CD4-positive, alpha-beta T cell (primary cell): ENCODE measurements around the gene FAN1. TPM values are rescaled to one million over a fixed set of nuclear protein-coding genes. Genes with fewer than 3 reads are reported as not detected.

Experiments used
- ATAC-seq: fragments of 200-7000 bp; cut with Tn5 transposase; one replicate; pipeline ENCODE4 v1.10.0; 2022; ENCODE audit warnings: mild to moderate bottlenecking; ENCODE audit not compliant: poor library complexity
- CTCF ChIA-PET: fragments of 350-600 bp; sonication (Branson Sonifier 250); formaldehyde crosslinking; loops from one replicate; lab custom pipeline; 2021; ENCODE audit warnings: antibody characterized with exemption, inconsistent platforms; lab: Charles Lee
- POLR2A ChIA-PET: fragments of 350-600 bp; sonication (Branson Sonifier 250); formaldehyde crosslinking; loops from one replicate; lab custom pipeline; 2021; ENCODE audit warnings: antibody characterized with exemption, inconsistent platforms; lab: Charles Lee
- DNase-seq, 14 experiments: peaks; one replicate each; pipeline ENCODE4 v3.0.0-alpha.2; 2013 to 2020; ENCODE audit warnings: mixed read lengths in 2 of 14
- H3K27ac ChIP-seq, 2 donors: one replicate each; pipeline versions ENCODE4 v1.5.1 to v1.7.0; 2013; ENCODE audit warnings: low read length in 2 of 2, low read depth in 1 of 2, mild to moderate bottlenecking in 1 of 2
- H3K27me3 ChIP-seq, 2 experiments: 1 replicate in 1 of 2; 2 replicates in 1 of 2; pipeline versions ENCODE4 v1.6.1 to v1.7.0; 2013; ENCODE audit warnings: low read length in 2 of 2, control low read depth in 1 of 2, mild to moderate bottlenecking in 1 of 2, moderate library complexity in 1 of 2; ENCODE audit not compliant: insufficient read depth in 2 of 2, control insufficient read depth in 1 of 2
- H3K36me3 ChIP-seq: one replicate; pipeline ENCODE4 v1.6.1; 2013; ENCODE audit warnings: low read length, control low read depth; ENCODE audit not compliant: insufficient read depth
- H3K4me1 ChIP-seq: one replicate; pipeline ENCODE4 v1.6.1; 2013; ENCODE audit warnings: low read length, control low read depth; ENCODE audit not compliant: insufficient read depth
- H3K4me3 ChIP-seq: one replicate; pipeline ENCODE4 v1.5.1; 2013; ENCODE audit warnings: mild to moderate bottlenecking, low read length, moderate library complexity
- H3K9me3 ChIP-seq, 2 experiments: 1 replicate in 1 of 2; 2 replicates in 1 of 2; pipeline versions ENCODE4 v1.6.1 to v1.7.0; 2013; ENCODE audit warnings: low read length in 2 of 2, mild to moderate bottlenecking in 2 of 2, control low read depth in 1 of 2, moderate library complexity in 1 of 2; ENCODE audit not compliant: control insufficient read depth in 1 of 2, insufficient read depth in 1 of 2
- H3K27ac Mint-ChIP-seq: one replicate; pipeline ENCODE4 v1.8.0; 2020; ENCODE audit warnings: mixed read lengths
- H3K27me3 Mint-ChIP-seq: one replicate; pipeline ENCODE4 v1.8.0; 2021; ENCODE audit warnings: mixed read lengths
- H3K36me3 Mint-ChIP-seq: one replicate; pipeline ENCODE4 v1.8.0; 2021; ENCODE audit warnings: low read depth, mixed read lengths
- H3K4me1 Mint-ChIP-seq: one replicate; pipeline ENCODE4 v1.8.0; 2021; ENCODE audit warnings: low read depth, mixed read lengths
- H3K4me3 Mint-ChIP-seq: one replicate; pipeline ENCODE4 v1.8.0; 2020; ENCODE audit warnings: mild to moderate bottlenecking, mixed read lengths
- H3K9me3 Mint-ChIP-seq: one replicate; pipeline ENCODE4 v1.8.0; 2020; ENCODE audit warnings: mixed read lengths
- intact Hi-C, 2 experiments: fragments of 100-400 bp; cut with DNase I in 1 of 2; cut with micrococcal nuclease in 1 of 2; formaldehyde crosslinking; loops; one replicate each; pipeline versions ENCODE4 v1.15.1 to v1.9.0; 2023 to 2025; cut with DNase I, micrococcal nuclease
- total RNA-seq, 174 experiments: library from RNA in 2 of 174; stranded (reverse) in 2 of 174; gene quantifications; one replicate each; pipeline ENCODE4 v1.2.3 and lab custom pipeline; 2021 to 2026
- TF ChIP-seq, protein P1 (sequence below): fragments of 200-600 bp; IDR thresholded peaks from one replicate; pipeline ENCODE4 v1.8.0; 2022; ENCODE audit warnings: antibody characterized with exemption, mild to moderate bottlenecking

FAN1 gene
- total RNA-seq, 2 experiments from 2014 or later, result 15.3 to 15.9 TPM

DNA sequence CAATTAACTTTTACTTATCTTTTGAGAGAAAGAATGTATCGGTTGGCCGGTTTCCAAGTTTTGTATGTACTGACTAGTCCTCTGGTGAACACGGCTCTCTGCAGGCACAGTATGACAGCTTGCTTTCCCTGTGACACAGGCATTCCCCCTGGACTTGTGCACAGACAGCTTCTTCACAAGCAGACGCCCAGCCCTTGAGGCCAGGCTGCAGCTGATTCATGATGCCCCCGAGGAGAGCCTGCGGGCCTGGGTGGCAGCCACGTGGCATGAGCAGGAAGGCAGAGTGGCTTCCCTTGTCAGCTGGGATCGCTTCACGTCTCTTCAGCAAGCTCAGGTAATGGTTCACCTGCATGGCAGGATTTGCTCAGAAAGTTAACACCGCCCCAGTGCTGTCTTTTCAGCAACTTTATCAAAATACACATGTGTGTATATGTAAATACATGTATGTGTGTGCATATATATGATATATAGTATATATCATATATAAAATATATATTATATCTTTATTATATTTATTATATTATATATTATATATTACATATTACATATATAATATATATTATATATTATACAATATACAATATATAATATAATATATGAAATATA, 25.5 kb downstream of the FAN1 start:
- TF ChIP-seq, protein P1, sequence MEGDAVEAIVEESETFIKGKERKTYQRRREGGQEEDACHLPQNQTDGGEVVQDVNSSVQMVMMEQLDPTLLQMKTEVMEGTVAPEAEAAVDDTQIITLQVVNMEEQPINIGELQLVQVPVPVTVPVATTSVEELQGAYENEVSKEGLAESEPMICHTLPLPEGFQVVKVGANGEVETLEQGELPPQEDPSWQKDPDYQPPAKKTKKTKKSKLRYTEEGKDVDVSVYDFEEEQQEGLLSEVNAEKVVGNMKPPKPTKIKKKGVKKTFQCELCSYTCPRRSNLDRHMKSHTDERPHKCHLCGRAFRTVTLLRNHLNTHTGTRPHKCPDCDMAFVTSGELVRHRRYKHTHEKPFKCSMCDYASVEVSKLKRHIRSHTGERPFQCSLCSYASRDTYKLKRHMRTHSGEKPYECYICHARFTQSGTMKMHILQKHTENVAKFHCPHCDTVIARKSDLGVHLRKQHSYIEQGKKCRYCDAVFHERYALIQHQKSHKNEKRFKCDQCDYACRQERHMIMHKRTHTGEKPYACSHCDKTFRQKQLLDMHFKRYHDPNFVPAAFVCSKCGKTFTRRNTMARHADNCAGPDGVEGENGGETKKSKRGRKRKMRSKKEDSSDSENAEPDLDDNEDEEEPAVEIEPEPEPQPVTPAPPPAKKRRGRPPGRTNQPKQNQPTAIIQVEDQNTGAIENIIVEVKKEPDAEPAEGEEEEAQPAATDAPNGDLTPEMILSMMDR, result no peak
- no peaks in the 10 kb centered on the region for H3K9me3 ChIP-seq
- Mint-ChIP-seq H3K27ac (no peak overlapping the region), H3K4me3 (no peak overlapping the region), H3K36me3 (peaks cover 84% of the 10 kb centered on the region), H3K27me3 (no peaks in the 10 kb centered on the region), H3K9me3 (no peaks in the 10 kb centered on the region), H3K4me1 (peaks cover 7% of the 10 kb centered on the region)
- peaks cover 56% of the 10 kb centered on the region for H3K36me3 ChIP-seq
- intact Hi-C loops, result loop anchor here in 1 of 2 experiments (10.0 kb wide), 1 partner anchor 264 kb away; no protein-coding TSS in a partner anchor
- no peaks in the 10 kb centered on the region for H3K4me1 ChIP-seq
- POLR2A ChIA-PET, result no interaction called here
- ATAC-seq (no peak), DNase-seq (no peak)
- H3K4me3 ChIP-seq, result no peak overlapping the region
- H3K27ac ChIP-seq, result no peak overlapping the region
- CTCF ChIA-PET, result interaction anchor here (0.7 kb wide), 1 partner anchor 96 kb away, joined by 3 read pairs; no protein-coding TSS in a partner anchor
- no peaks in the 10 kb centered on the region for H3K27me3 ChIP-seq

DNA sequence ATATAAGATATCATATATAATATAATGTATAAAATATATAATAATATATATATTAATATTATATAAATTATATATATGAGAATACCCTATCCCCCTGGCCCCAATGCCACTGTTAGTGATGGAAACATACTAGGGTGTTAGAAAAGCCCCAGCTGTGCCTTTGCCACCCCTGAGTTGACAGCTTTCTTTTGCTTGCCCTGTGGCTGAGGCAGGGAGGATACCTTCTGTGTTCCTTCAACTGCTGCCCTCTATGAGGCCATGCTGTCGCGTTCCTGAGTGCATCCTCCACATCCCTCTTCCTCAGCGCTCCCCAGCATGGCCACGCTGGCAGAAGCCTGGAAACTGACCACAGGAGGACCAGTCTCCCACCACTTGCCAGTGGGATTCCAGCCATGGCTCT, 26.3 kb downstream of the FAN1 start:
- TF ChIP-seq, protein P1, result no peak
- no peaks in the 10 kb centered on the region for H3K9me3 ChIP-seq
- no peak overlapping the region for H3K4me3 Mint-ChIP-seq
- DNase-seq (no peak), ATAC-seq (no peak)
- no peak overlapping the region for H3K27ac Mint-ChIP-seq
- no peaks in the 10 kb centered on the region for H3K9me3 Mint-ChIP-seq
- H3K27ac ChIP-seq, result no peak overlapping the region
- POLR2A ChIA-PET, result interaction anchor here (0.6 kb wide), 1 partner anchor 9 kb away, joined by 3 read pairs; no protein-coding TSS in a partner anchor
- CTCF ChIA-PET, result no interaction called here
- peaks cover 54% of the 10 kb centered on the region for H3K36me3 ChIP-seq
- no peak overlapping the region for H3K4me3 ChIP-seq
- H3K36me3 Mint-ChIP-seq, result peaks cover 85% of the 10 kb centered on the region
- H3K27me3 ChIP-seq, result no peaks in the 10 kb centered on the region
- H3K4me1 Mint-ChIP-seq, result peaks cover 7% of the 10 kb centered on the region
- no peaks in the 10 kb centered on the region for H3K27me3 Mint-ChIP-seq
- no peaks in the 10 kb centered on the region for H3K4me1 ChIP-seq
- intact Hi-C loops, result loop anchor here in 1 of 2 experiments (10.0 kb wide), 1 partner anchor 265 kb away; no protein-coding TSS in a partner anchor

DNA sequence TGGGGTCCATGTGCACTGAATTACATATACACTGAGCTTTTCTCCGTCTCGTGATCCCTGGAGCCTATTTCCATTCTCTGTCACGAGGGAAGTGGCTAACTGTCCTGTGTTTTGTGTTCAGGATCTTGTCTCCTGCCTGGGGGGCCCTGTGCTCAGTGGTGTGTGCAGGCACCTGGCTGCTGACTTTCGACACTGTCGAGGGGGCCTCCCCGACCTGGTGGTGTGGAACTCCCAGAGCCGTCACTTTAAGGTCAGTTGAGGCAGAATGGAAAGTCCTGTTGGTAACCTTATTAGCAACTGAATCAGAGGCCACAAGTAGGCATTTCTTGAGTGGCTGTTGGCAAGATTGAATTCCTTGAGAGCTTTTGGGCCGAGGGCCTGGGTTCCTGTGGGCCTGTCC, 26.7 kb downstream of the FAN1 start:
- ATAC-seq (no peak), DNase-seq (no peak)
- no peaks in the 10 kb centered on the region for H3K9me3 ChIP-seq
- peaks cover 7% of the 10 kb centered on the region for H3K4me1 Mint-ChIP-seq
- H3K27ac ChIP-seq, result no peak overlapping the region
- H3K36me3 ChIP-seq, result peaks cover 54% of the 10 kb centered on the region
- no peak overlapping the region for H3K4me3 ChIP-seq
- POLR2A ChIA-PET, result interaction anchor here (0.6 kb wide), 1 partner anchor 9 kb away, joined by 3 read pairs; no protein-coding TSS in a partner anchor
- no peaks in the 10 kb centered on the region for H3K27me3 Mint-ChIP-seq
- no peak overlapping the region for H3K4me3 Mint-ChIP-seq
- no peak overlapping the region for H3K27ac Mint-ChIP-seq
- CTCF ChIA-PET, result interaction anchor here (1.2 kb wide), 1 partner anchor 10 kb away, joined by 3 read pairs; no protein-coding TSS in a partner anchor
- H3K27me3 ChIP-seq, result no peaks in the 10 kb centered on the region
- no peaks in the 10 kb centered on the region for H3K9me3 Mint-ChIP-seq
- intact Hi-C loops, result no loop called here
- peaks cover 86% of the 10 kb centered on the region for H3K36me3 Mint-ChIP-seq
- no peaks in the 10 kb centered on the region for H3K4me1 ChIP-seq
- TF ChIP-seq, protein P1, result no peak
